ENCODE measurements around the gene CERS6.

GRCh38 chr2:168649562-168649961 lies 193.5 kb downstream of the CERS6 start:
- no peak for TF ChIP-seq CTCF (IDR thresholded peaks at IDR 0.05)
- no peak for TF ChIP-seq POLR2AphosphoS5 (IDR thresholded peaks at IDR 0.05; ENCODE audit: low read depth, low read length)
